ENCODE measurements around the gene ATG2A. TPM values are rescaled to one million over a fixed set of nuclear protein-coding genes. Genes with fewer than 3 reads are reported as not detected.

ATG2A gene
- total RNA-seq, 1 donor, result 25.7 TPM

DNA sequence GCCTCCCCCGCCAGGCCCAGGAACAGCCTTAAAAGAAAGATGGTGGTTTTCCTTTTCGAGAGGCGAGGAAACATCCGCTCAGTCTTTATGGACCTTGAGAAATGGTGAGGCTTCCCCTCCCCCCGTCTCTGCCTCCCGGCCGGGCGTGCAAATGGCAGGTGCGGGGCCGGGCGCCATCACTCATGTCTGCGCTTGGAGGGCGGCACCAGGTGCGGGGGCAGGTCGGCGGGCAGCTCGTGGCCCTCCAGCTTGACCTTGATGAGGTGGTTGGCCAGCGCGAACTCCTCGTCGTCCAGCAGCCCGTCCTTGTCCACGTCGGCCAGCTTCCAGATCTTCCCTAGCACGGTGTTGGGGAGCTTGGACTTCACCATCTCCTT, 62.9 kb downstream of the ATG2A start:
- Histone ChIP-seq H3K9me3 (ENCODE audit: low read depth, low read length) (no peaks in the 10 kb centered on the region), H3K79me2 (ENCODE audit: insufficient read depth, low read length) (peaks cover 56% of the 10 kb centered on the region), H3K4me2 (ENCODE audit: insufficient read depth, low read length) (no peak overlapping the region), H3K27me3 (ENCODE audit: insufficient read depth, low read length) (no peaks in the 10 kb centered on the region), H3K4me1 (ENCODE audit: insufficient read depth, low read length) (peaks cover 42% of the 10 kb centered on the region), H2AFZ (ENCODE audit: low read length) (no peak overlapping the region), H3K4me3 (ENCODE audit: insufficient read depth, low read length) (no peak overlapping the region), H4K20me1 (ENCODE audit: insufficient read depth, low read length) (peaks cover 20% of the 10 kb centered on the region), H3K27ac (ENCODE audit: low read depth, low read length) (peak overlapping the region; percentile 95), H3K36me3 (ENCODE audit: insufficient read depth, low read length) (peaks cover 42% of the 10 kb centered on the region)
- TF ChIP-seq, protein P1, sequence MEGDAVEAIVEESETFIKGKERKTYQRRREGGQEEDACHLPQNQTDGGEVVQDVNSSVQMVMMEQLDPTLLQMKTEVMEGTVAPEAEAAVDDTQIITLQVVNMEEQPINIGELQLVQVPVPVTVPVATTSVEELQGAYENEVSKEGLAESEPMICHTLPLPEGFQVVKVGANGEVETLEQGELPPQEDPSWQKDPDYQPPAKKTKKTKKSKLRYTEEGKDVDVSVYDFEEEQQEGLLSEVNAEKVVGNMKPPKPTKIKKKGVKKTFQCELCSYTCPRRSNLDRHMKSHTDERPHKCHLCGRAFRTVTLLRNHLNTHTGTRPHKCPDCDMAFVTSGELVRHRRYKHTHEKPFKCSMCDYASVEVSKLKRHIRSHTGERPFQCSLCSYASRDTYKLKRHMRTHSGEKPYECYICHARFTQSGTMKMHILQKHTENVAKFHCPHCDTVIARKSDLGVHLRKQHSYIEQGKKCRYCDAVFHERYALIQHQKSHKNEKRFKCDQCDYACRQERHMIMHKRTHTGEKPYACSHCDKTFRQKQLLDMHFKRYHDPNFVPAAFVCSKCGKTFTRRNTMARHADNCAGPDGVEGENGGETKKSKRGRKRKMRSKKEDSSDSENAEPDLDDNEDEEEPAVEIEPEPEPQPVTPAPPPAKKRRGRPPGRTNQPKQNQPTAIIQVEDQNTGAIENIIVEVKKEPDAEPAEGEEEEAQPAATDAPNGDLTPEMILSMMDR (IDR thresholded peaks at IDR 0.05; ENCODE audit: extremely low read depth, low read depth, low read length), result no peak
- no peak for DNase-seq (ENCODE audit: insufficient read length, low spot score, missing footprints)

DNA sequence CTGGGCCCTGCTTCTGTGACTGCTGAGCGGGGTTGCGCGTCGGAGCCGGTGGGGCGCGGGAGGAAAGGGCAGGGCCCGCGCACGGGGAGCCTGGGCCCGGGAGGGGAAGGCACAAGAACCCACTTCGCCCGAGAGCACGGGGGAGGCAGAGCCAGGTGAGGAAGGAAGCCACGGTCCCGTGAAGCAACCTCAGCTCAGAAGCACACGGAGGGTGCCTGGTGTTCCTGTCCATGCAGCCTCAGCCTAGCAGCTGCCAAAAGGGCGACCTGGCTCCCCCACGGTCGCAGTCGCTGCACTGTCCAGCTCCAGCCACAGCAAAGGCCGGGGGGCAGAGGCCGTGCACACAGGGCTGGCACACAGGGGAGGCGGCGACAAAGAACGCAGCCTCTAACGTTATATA, 63.3 kb downstream of the ATG2A start:
- no peak for DNase-seq (ENCODE audit: insufficient read length, low spot score, missing footprints)
- TF ChIP-seq, protein P1 (IDR thresholded peaks at IDR 0.05; ENCODE audit: extremely low read depth, low read depth, low read length), result no peak
- no peak overlapping the region for H2AFZ ChIP-seq (ENCODE audit: low read length)
- peak overlapping the region; percentile 41 for H3K27ac ChIP-seq (ENCODE audit: low read depth, low read length)
- peaks cover 51% of the 10 kb centered on the region for H3K79me2 ChIP-seq (ENCODE audit: insufficient read depth, low read length)
- no peaks in the 10 kb centered on the region for H3K9me3 ChIP-seq (ENCODE audit: low read depth, low read length)
- no peaks in the 10 kb centered on the region for H3K27me3 ChIP-seq (ENCODE audit: insufficient read depth, low read length)
- H3K36me3 ChIP-seq (ENCODE audit: insufficient read depth, low read length), result peaks cover 37% of the 10 kb centered on the region
- no peak overlapping the region for H3K4me3 ChIP-seq (ENCODE audit: insufficient read depth, low read length)
- peaks cover 42% of the 10 kb centered on the region for H3K4me1 ChIP-seq (ENCODE audit: insufficient read depth, low read length)
- H4K20me1 ChIP-seq (ENCODE audit: insufficient read depth, low read length), result peaks cover 20% of the 10 kb centered on the region
- no peak overlapping the region for H3K4me2 ChIP-seq (ENCODE audit: insufficient read depth, low read length)

DNA sequence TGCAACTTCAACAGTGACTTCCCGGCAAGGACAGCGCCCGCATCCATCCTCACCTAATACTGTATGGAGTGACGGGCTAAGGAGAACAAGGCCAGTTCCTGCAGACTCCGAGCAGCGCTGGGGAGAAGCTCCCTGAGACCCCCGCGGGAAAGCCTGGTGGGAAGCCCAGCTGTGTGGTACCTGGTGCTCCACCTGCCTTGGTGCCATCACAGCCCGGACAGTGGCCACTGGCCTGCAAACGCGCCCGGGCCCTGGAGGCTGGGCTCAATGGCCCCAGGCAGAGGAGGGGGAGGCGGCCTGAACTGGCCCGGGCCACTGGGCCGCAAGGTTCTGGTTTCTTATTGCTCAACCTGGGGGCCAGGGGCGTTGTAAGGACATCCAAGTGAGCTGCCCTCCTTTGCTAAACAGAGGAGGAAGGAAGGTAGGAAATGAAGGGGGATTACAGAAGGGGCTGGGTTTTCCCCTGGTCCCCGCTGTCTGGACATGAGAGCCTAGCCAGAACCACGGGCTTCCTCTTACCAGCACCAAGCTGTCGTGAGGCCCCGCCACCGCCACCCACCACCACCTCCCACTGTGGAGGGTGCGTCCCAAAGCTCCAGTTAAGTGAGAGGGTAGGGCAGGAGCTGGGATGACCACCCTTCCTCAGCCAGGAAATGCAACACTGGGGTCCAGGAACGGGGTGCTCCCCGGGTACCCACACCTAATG, 64.1 kb downstream of the ATG2A start:
- no peak for DNase-seq (ENCODE audit: insufficient read length, low spot score, missing footprints)
- Histone ChIP-seq H3K27ac (ENCODE audit: low read depth, low read length) (peak overlapping the region; percentile 41), H3K27me3 (ENCODE audit: insufficient read depth, low read length) (no peaks in the 10 kb centered on the region), H3K36me3 (ENCODE audit: insufficient read depth, low read length) (peaks cover 32% of the 10 kb centered on the region), H3K79me2 (ENCODE audit: insufficient read depth, low read length) (peaks cover 46% of the 10 kb centered on the region), H3K9me3 (ENCODE audit: low read depth, low read length) (no peaks in the 10 kb centered on the region), H3K4me3 (ENCODE audit: insufficient read depth, low read length) (no peak overlapping the region), H3K4me2 (ENCODE audit: insufficient read depth, low read length) (no peak overlapping the region), H4K20me1 (ENCODE audit: insufficient read depth, low read length) (peaks cover 20% of the 10 kb centered on the region), H2AFZ (ENCODE audit: low read length) (no peak overlapping the region), H3K4me1 (ENCODE audit: insufficient read depth, low read length) (peaks cover 42% of the 10 kb centered on the region)
- TF ChIP-seq, protein P1 (IDR thresholded peaks at IDR 0.05; ENCODE audit: extremely low read depth, low read depth, low read length), result no peak

DNA sequence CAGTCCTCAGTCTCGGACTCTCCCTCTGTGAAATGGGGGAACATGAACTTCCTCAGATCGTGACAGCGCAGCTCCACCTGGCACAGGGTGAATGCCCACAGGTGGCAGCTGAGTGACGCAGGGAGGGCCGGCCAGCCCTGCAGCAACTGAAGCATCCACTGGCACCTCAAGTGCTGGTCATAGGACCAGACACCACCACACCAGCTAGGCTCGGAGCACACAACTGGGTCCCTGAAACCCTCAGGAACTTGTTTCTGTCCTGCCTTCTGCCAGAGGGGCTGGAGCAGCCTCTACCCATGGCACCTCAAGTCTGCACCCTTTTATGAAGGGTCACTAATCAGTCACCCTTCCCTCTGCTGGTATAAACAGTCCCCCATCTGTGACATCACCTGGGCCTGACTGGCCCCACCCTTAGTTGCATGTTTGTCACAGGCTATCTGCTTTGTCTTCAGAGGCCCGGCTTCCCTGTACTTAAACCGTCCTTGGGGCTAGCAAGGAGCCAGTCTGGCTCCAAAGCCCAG, 65.1 kb downstream of the ATG2A start:
- Histone ChIP-seq H3K79me2 (ENCODE audit: insufficient read depth, low read length) (peaks cover 41% of the 10 kb centered on the region), H3K9me3 (ENCODE audit: low read depth, low read length) (no peaks in the 10 kb centered on the region), H3K36me3 (ENCODE audit: insufficient read depth, low read length) (peaks cover 26% of the 10 kb centered on the region), H4K20me1 (ENCODE audit: insufficient read depth, low read length) (peaks cover 18% of the 10 kb centered on the region), H2AFZ (ENCODE audit: low read length) (no peak overlapping the region), H3K27ac (ENCODE audit: low read depth, low read length) (no peak overlapping the region), H3K27me3 (ENCODE audit: insufficient read depth, low read length) (no peaks in the 10 kb centered on the region), H3K4me2 (ENCODE audit: insufficient read depth, low read length) (no peak overlapping the region), H3K4me1 (ENCODE audit: insufficient read depth, low read length) (peaks cover 41% of the 10 kb centered on the region), H3K4me3 (ENCODE audit: insufficient read depth, low read length) (no peak overlapping the region)
- no peak for DNase-seq (ENCODE audit: insufficient read length, low spot score, missing footprints)
- TF ChIP-seq, protein P1 (IDR thresholded peaks at IDR 0.05; ENCODE audit: extremely low read depth, low read depth, low read length), result no peak
